GM23248 (cell line): ENCODE measurements around the gene SPP1. TPM values are rescaled to one million over a fixed set of nuclear protein-coding genes. Genes with fewer than 3 reads are reported as not detected.

Source experiments
- DNase-seq: peaks from one replicate; pipeline ENCODE4 v3.0.0-alpha.2; 2015
- H2AFZ ChIP-seq: fragments of 200-600 bp; sonication (generic); 2 replicates; pipeline ENCODE4 v1.6.1; 2016; ENCODE audit warnings: antibody characterized with exemption
- H3F3A ChIP-seq: fragments of 200-600 bp; sonication (generic); 2 replicates; pipeline ENCODE4 v1.6.1; 2016; ENCODE audit warnings: mild to moderate bottlenecking, antibody characterized with exemption, mixed run types; ENCODE audit not compliant: insufficient read depth
- H3K27ac ChIP-seq: fragments of 200-600 bp; sonication (generic); 2 replicates; pipeline ENCODE4 v1.5.1; 2016; ENCODE audit warnings: mild to moderate bottlenecking
- H3K27me3 ChIP-seq: fragments of 200-600 bp; sonication (generic); replicated peaks from 2 replicates; pipeline ENCODE4 v1.6.1; 2016; ENCODE audit warnings: mild to moderate bottlenecking; ENCODE audit not compliant: insufficient read depth
- H3K36me3 ChIP-seq: fragments of 200-600 bp; sonication (generic); 2 replicates; pipeline ENCODE4 v1.6.1; 2016; ENCODE audit warnings: low read depth, mild to moderate bottlenecking
- H3K4me1 ChIP-seq: fragments of 200-600 bp; sonication (generic); 2 replicates; pipeline ENCODE4 v1.6.1; 2016; ENCODE audit warnings: mild to moderate bottlenecking; ENCODE audit not compliant: insufficient read depth
- H3K4me2 ChIP-seq: fragments of 200-600 bp; sonication (generic); one replicate; pipeline ENCODE4 v1.6.1; 2016; ENCODE audit warnings: mild to moderate bottlenecking; ENCODE audit not compliant: unreplicated experiment
- H3K4me3 ChIP-seq: fragments of 200-600 bp; sonication (generic); 2 replicates; pipeline ENCODE4 v1.5.1; 2016; ENCODE audit warnings: mild to moderate bottlenecking
- H3K79me2 ChIP-seq: fragments of 200-600 bp; sonication (generic); 2 replicates; pipeline ENCODE4 v1.6.1; 2016; ENCODE audit warnings: mild to moderate bottlenecking; ENCODE audit not compliant: insufficient read depth
- H3K9ac ChIP-seq: fragments of 200-600 bp; sonication (generic); 2 replicates; pipeline ENCODE4 v1.6.1; 2016; ENCODE audit warnings: mild to moderate bottlenecking
- H3K9me2 ChIP-seq: fragments of 200-600 bp; sonication (generic); 2 replicates; pipeline ENCODE4 v1.6.1; 2016; ENCODE audit warnings: mixed run types, mild to moderate bottlenecking, moderate library complexity; ENCODE audit not compliant: insufficient read depth
- H3K9me3 ChIP-seq: fragments of 200-600 bp; sonication (generic); one replicate; pipeline ENCODE4 v1.6.1; 2017; ENCODE audit warnings: low read depth
- H4K20me1 ChIP-seq: fragments of 200-600 bp; sonication (generic); 2 replicates; pipeline ENCODE4 v1.6.0; 2016; ENCODE audit not compliant: insufficient read depth
- EZH2 ChIP-seq: fragments of 200-600 bp; sonication (generic); IDR thresholded peaks from 2 replicates; pipeline ENCODE4 v1.6.1; 2018; ENCODE audit warnings: antibody characterized with exemption, mild to moderate bottlenecking; ENCODE audit not compliant: insufficient read depth, poor library complexity, severe bottlenecking
- EZH2phosphoT487 ChIP-seq: fragments of 200-600 bp; sonication (generic); IDR thresholded peaks from 2 replicates; pipeline ENCODE4 v1.6.1; 2018; ENCODE audit warnings: antibody characterized with exemption, moderate library complexity, mild to moderate bottlenecking, low read depth; ENCODE audit not compliant: insufficient read depth
- WGBS, 2 experiments: methylation state at CpG; one replicate each; pipeline ENCODE4 v1.1.6; 2015 to 2017; ENCODE audit warnings: low lambda C conversion rate in 2 of 2, low coverage in 1 of 2; ENCODE audit errors: missing lambda C conversion rate in 2 of 2; 5-methylcytosine and 5-hydroxymethylcytosine counted together
- in situ Hi-C: fragments of 300-500 bp; cut with MboI; formaldehyde crosslinking; loops from 2 replicates; pipeline ENCODE4 v1.15.0; 2020
- polyA plus RNA-seq: library from polyadenylated mRNA; unstranded; fragments of >200 nt; fragmentation: Nextera tagmentation; extraction: Ambion mirVana; gene quantifications from 2 replicates; pipeline ENCODE4 v1.2.1, GENCODE V29; 2016
- total RNA-seq: library from RNA; depleted of rRNA; stranded (reverse); fragments of >200 nt; shearing (Covaris generic); gene quantifications from 2 replicates; pipeline ENCODE4 v1.2.3, GENCODE V29; 2014

Gene SPP1
- total and polyA plus RNA-seq, 2 experiments from 2014 or later, result 3.1 to 3.5 TPM

GRCh38 chr4:88012647-88013046 is 37.1 kb downstream of the SPP1 start:
- TF ChIP-seq EZH2, result no peak
- TF ChIP-seq EZH2phosphoT487, result no peak
- no peak for DNase-seq
- H3K36me3 ChIP-seq, result no peaks in the 10 kb centered on the region
- WGBS, 2 experiments, result 91 to 92% methylated on average over 3 of the region's 3 CpGs
- H3K4me3 ChIP-seq, result no peak overlapping the region
- no peak overlapping the region for H3K9ac ChIP-seq
- H3K27ac ChIP-seq, result no peak overlapping the region
- H2AFZ ChIP-seq, result no peak overlapping the region
- H3K27me3 ChIP-seq, result no peaks in the 10 kb centered on the region
- H3K9me2 ChIP-seq, result no peaks in the 10 kb centered on the region
- peaks cover 7% of the 10 kb centered on the region; the same call in 1 of the 2 replicates for H4K20me1 ChIP-seq
- H3K4me2 ChIP-seq, result no peak overlapping the region
- H3F3A ChIP-seq, result peaks cover 19% of the 10 kb centered on the region
- in situ Hi-C loops, result no loop called here
- no peaks in the 10 kb centered on the region for H3K9me3 ChIP-seq
- peaks cover 93% of the 10 kb centered on the region for H3K79me2 ChIP-seq
- H3K4me1 ChIP-seq, result peaks cover 35% of the 10 kb centered on the region

- H3F3A ChIP-seq, result peaks cover 33% of the 10 kb centered on the region
- no peaks in the 10 kb centered on the region for H3K9me3 ChIP-seq
- H3K36me3 ChIP-seq, result no peaks in the 10 kb centered on the region
- TF ChIP-seq EZH2phosphoT487, result no peak
- TF ChIP-seq EZH2, result no peak
- in situ Hi-C loops, result no loop called here
- no peak overlapping the region for H3K4me3 ChIP-seq
- peaks cover 87% of the 10 kb centered on the region for H3K79me2 ChIP-seq
- no peaks in the 10 kb centered on the region for H3K27me3 ChIP-seq
- no peak overlapping the region for H3K27ac ChIP-seq
- H3K4me2 ChIP-seq, result no peak overlapping the region
- peaks cover 4% of the 10 kb centered on the region; the same call in 1 of the 2 replicates for H4K20me1 ChIP-seq
- no peak overlapping the region for H3K9ac ChIP-seq
- H2AFZ ChIP-seq, result no peak overlapping the region
- no peak for DNase-seq
- no peaks in the 10 kb centered on the region for H3K9me2 ChIP-seq
- whole genome bisulfite sequencing, 2 experiments, result 89 to 92% methylated on average over 3 of the region's 3 CpGs
- H3K4me1 ChIP-seq, result peaks cover 46% of the 10 kb centered on the region
Observed at GRCh38 chr4:88014386-88014905, 38.9 kb downstream of the SPP1 start.

- no peaks in the 10 kb centered on the region for H3K27me3 ChIP-seq
- in situ Hi-C loops, result no loop called here
- 0 out of 2 replicates have a peak, but pooled peaks cover 8% of the 10 kb centered on the region for H3K36me3 ChIP-seq
- DNase-seq, result no peak
- 0 out of 2 replicates have a peak, but pooled peaks cover 4% of the 10 kb centered on the region for H4K20me1 ChIP-seq
- peaks cover 41% of the 10 kb centered on the region for H3F3A ChIP-seq
- no peak overlapping the region for H3K27ac ChIP-seq
- H3K9me2 ChIP-seq, result no peaks in the 10 kb centered on the region
- TF ChIP-seq EZH2, result no peak
- no peak for TF ChIP-seq EZH2phosphoT487
- peaks cover 87% of the 10 kb centered on the region for H3K79me2 ChIP-seq
- 95 to 97% methylated on average over 10 of the region's 10 CpGs for WGBS, 2 experiments
- no peak overlapping the region for H3K4me3 ChIP-seq
- peaks cover 42% of the 10 kb centered on the region for H3K4me1 ChIP-seq
- no peak overlapping the region for H2AFZ ChIP-seq
- H3K9ac ChIP-seq, result no peak overlapping the region
- no peak overlapping the region for H3K4me2 ChIP-seq
- no peaks in the 10 kb centered on the region for H3K9me3 ChIP-seq
Observed at GRCh38 chr4:88015659-88016295, 40.3 kb downstream of the SPP1 start.

GRCh38 chr4:88017516-88018297 is 42.2 kb downstream of the SPP1 start:
- no peak overlapping the region for H2AFZ ChIP-seq
- peak overlapping the region; percentile 78 for H3K9ac ChIP-seq
- in situ Hi-C loops, result no loop called here
- peaks cover 35% of the 10 kb centered on the region for H3K4me1 ChIP-seq
- DNase-seq, result peak; percentile 98
- no peak for TF ChIP-seq EZH2phosphoT487
- TF ChIP-seq EZH2, result no peak
- H3K9me2 ChIP-seq, result no peaks in the 10 kb centered on the region
- H3K9me3 ChIP-seq, result no peaks in the 10 kb centered on the region
- peaks cover 40% of the 10 kb centered on the region for H3F3A ChIP-seq
- peaks cover 13% of the 10 kb centered on the region; the same call in 1 of the 2 replicates for H3K36me3 ChIP-seq
- WGBS, 2 experiments, result 42 to 43% methylated on average over 7 of the region's 7 CpGs
- no peaks in the 10 kb centered on the region for H4K20me1 ChIP-seq
- no peaks in the 10 kb centered on the region for H3K27me3 ChIP-seq
- H3K27ac ChIP-seq, result peak overlapping the region; percentile 98
- peak overlapping the region; percentile 73 for H3K4me2 ChIP-seq
- H3K4me3 ChIP-seq, result peak overlapping the region; percentile 50
- H3K79me2 ChIP-seq, result peaks cover 87% of the 10 kb centered on the region
